IMR-90 (cell line): ENCODE measurements around the gene SLIT1.

ENCODE experiments used
- BHLHE40 ChIP-seq: fragments of 150-350 bp; IDR thresholded peaks from 2 replicates; pipeline ENCODE4 v1.6.1; 2016; ENCODE audit warnings: mild to moderate bottlenecking, low read depth, low read length
- CEBPB ChIP-seq: IDR thresholded peaks from 2 replicates; pipeline ENCODE4 v1.6.1; 2012; ENCODE audit warnings: low read depth, low read length, improper control_type of control experiment
- CTCF ChIP-seq: conservative IDR thresholded peaks from 2 replicates; pipeline ENCODE4 v1.5.1; 2012; ENCODE audit warnings: mild to moderate bottlenecking, low read depth, low read length, improper control_type of control experiment
- FOS ChIP-seq: fragments of 150-350 bp; IDR thresholded peaks from 2 replicates; pipeline ENCODE4 v1.6.1; 2016; ENCODE audit warnings: low read depth, low read length
- MAZ ChIP-seq: IDR thresholded peaks from 2 replicates; pipeline ENCODE4 v1.6.1; 2012; ENCODE audit warnings: low read depth, mild to moderate bottlenecking, low read length, improper control_type of control experiment, moderate library complexity, borderline replicate concordance
- MXI1 ChIP-seq: IDR thresholded peaks from 2 replicates; pipeline ENCODE4 v1.6.1; 2012; ENCODE audit warnings: low read depth, mild to moderate bottlenecking, low read length, moderate library complexity, borderline replicate concordance
- NFE2L2 ChIP-seq: fragments of 150-350 bp; IDR thresholded peaks from 2 replicates; pipeline ENCODE4 v1.6.1; 2016; ENCODE audit warnings: low read depth, mild to moderate bottlenecking, low read length
- POLR2A ChIP-seq: IDR thresholded peaks from 2 replicates; pipeline ENCODE4 v1.6.1; 2012; ENCODE audit warnings: mild to moderate bottlenecking, low read depth, low read length
- RCOR1 ChIP-seq: IDR thresholded peaks from 2 replicates; pipeline ENCODE4 v1.6.1; 2012; ENCODE audit warnings: mild to moderate bottlenecking, low read length, improper control_type of control experiment; ENCODE audit not compliant: insufficient replicate concordance
- RFX5 ChIP-seq: IDR thresholded peaks from 2 replicates; pipeline ENCODE4 v1.8.0; 2012; ENCODE audit warnings: low read depth, mild to moderate bottlenecking, low read length, moderate library complexity
- SMC3 ChIP-seq: fragments of 150-350 bp; IDR thresholded peaks from 2 replicates; pipeline ENCODE4 v1.6.1; 2016; ENCODE audit warnings: low read depth, mild to moderate bottlenecking, antibody characterized with exemption, low read length, moderate library complexity
- TF ChIP-seq, protein P1 (sequence below): fragments of 150-350 bp; IDR thresholded peaks from 2 replicates; pipeline ENCODE4 v1.6.1; 2017; ENCODE audit warnings: mild to moderate bottlenecking, antibody characterized with exemption, low read length, low read depth

- no peak for TF ChIP-seq CTCF
- TF ChIP-seq CEBPB, result no peak
- no peak for TF ChIP-seq MAZ
- TF ChIP-seq FOS, result no peak
- no peak for TF ChIP-seq SMC3
- TF ChIP-seq, protein P1, sequence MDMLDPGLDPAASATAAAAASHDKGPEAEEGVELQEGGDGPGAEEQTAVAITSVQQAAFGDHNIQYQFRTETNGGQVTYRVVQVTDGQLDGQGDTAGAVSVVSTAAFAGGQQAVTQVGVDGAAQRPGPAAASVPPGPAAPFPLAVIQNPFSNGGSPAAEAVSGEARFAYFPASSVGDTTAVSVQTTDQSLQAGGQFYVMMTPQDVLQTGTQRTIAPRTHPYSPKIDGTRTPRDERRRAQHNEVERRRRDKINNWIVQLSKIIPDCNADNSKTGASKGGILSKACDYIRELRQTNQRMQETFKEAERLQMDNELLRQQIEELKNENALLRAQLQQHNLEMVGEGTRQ, result no peak
- no peak for TF ChIP-seq POLR2A
- TF ChIP-seq BHLHE40, result no peak
- no peak for TF ChIP-seq NFE2L2
- TF ChIP-seq RCOR1, result no peak
- no peak for TF ChIP-seq MXI1
- no peak for TF ChIP-seq RFX5
These were observed 40.6 kb upstream of the SLIT1 start for GRCh38 chr10:97226398-97226797.
